ENCODE measurements around the gene BHMT.

Gene BHMT

DNA sequence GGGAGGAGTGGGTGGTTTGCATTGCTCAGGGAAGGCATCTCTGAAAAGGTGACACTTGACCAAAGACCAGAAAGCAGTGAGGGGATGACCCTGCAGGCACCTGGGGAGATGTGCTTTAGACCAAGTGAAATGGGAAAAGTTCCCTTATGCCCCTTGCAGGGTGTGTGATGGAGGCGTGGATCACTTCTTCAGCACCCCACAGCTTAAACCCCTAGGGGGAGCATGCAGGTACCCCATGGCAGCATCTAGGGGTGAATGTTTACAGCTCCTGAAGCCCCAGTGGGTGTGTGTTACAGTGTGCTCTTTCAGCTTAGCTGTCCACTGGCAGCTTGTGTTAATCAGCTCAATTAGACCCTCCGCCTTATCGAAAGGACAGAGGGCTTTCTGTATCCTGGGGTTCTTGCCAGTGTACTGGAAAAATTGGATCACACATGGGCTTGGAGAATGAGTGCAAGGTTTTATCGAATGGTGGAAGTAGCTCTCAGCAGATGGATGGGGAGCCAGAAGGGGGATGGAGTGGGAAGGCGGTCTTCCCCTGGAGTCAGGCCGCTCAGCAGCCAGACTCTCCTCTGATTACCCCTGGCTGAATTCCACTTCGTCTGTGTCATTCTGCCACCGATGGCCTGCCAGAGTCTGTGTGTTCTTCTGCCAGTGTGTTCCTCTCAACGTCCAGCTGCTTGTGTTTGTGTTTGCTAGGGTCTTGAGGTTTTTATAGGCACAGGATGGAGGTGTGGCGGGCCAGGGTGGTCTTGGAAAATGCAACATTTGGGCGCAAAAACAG, 35.8 kb upstream of the BHMT start:
- no peak for DNase-seq
- in situ Hi-C loops (cut with HindIII; ENCODE audit: low pct_ligation_motif_present, low sequenced_read_pairs): no loop called here
- TF ChIP-seq, protein P1, sequence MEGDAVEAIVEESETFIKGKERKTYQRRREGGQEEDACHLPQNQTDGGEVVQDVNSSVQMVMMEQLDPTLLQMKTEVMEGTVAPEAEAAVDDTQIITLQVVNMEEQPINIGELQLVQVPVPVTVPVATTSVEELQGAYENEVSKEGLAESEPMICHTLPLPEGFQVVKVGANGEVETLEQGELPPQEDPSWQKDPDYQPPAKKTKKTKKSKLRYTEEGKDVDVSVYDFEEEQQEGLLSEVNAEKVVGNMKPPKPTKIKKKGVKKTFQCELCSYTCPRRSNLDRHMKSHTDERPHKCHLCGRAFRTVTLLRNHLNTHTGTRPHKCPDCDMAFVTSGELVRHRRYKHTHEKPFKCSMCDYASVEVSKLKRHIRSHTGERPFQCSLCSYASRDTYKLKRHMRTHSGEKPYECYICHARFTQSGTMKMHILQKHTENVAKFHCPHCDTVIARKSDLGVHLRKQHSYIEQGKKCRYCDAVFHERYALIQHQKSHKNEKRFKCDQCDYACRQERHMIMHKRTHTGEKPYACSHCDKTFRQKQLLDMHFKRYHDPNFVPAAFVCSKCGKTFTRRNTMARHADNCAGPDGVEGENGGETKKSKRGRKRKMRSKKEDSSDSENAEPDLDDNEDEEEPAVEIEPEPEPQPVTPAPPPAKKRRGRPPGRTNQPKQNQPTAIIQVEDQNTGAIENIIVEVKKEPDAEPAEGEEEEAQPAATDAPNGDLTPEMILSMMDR (IDR thresholded peaks at IDR 0.05; ENCODE audit: low read depth, low read length, missing control alignments): no peak

GRCh38 chr5:79076819-79077218, 34.8 kb upstream of the BHMT start:
- TF ChIP-seq, protein P1 (IDR thresholded peaks at IDR 0.05; ENCODE audit: low read depth, low read length, missing control alignments): no peak
- no peak overlapping the region for H3K4me3 ChIP-seq (ENCODE audit: low read depth, low read length)
- DNase-seq: no peak
- H3K27ac ChIP-seq: no peak overlapping the region
- H3K27me3 ChIP-seq (replicated peaks): no peaks in the 10 kb centered on the region
- no peaks in the 10 kb centered on the region for H3K36me3 ChIP-seq (replicated peaks)
- in situ Hi-C loops (cut with HindIII; ENCODE audit: low pct_ligation_motif_present, low sequenced_read_pairs): no loop called here

More for the DNA sequence above, 35.8 kb upstream of the BHMT start:
- no peak overlapping the region for H3K27ac ChIP-seq
- no peaks in the 10 kb centered on the region for H3K36me3 ChIP-seq (replicated peaks)
- no peak overlapping the region for H3K4me3 ChIP-seq (ENCODE audit: low read depth, low read length)
- H3K27me3 ChIP-seq (replicated peaks): no peaks in the 10 kb centered on the region

DNA sequence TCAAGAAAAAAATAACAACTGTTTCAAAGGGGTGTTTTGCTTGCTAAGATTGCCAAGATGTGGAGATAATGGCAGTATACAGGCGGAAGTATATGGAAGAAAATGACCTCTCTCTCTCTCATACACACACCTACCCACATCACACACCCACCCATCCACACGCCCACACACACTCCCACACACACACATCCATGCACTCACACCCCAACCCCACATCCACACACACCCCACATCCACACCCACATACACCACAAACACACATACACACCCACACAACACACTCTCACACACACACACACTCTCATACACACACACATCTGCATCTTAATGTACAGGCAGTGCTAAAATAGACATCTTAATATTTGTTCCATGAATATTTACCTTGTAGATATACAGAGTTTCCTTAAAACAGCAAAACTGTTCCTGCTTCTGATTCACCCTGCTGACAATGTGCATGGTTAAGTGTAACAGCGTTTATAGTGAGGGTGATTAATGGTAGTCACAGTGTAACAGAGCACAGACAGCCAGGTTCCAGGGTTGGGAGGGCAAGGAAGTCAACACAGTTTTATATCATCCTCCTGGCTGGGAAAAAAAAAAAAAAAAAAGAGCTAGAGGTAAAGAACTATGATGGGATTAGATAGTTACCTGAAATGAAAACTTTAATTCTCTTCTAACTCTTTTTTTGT, 33.8 kb upstream of the BHMT start:
- no peaks in the 10 kb centered on the region for H3K36me3 ChIP-seq (replicated peaks)
- no peaks in the 10 kb centered on the region for H3K27me3 ChIP-seq (replicated peaks)
- H3K4me3 ChIP-seq (ENCODE audit: low read depth, low read length): no peak overlapping the region
- in situ Hi-C loops (cut with HindIII; ENCODE audit: low pct_ligation_motif_present, low sequenced_read_pairs): no loop called here
- no peak overlapping the region for H3K27ac ChIP-seq
- TF ChIP-seq, protein P1 (IDR thresholded peaks at IDR 0.05; ENCODE audit: low read depth, low read length, missing control alignments): no peak
- no peak for DNase-seq

- Histone ChIP-seq H3K36me3 (replicated peaks) (no peaks in the 10 kb centered on the region), H3K27ac (no peak overlapping the region), H3K4me3 (ENCODE audit: low read depth, low read length) (no peak overlapping the region), H3K27me3 (replicated peaks) (no peaks in the 10 kb centered on the region)
- TF ChIP-seq, protein P1 (IDR thresholded peaks at IDR 0.05; ENCODE audit: low read depth, low read length, missing control alignments): no peak
- DNase-seq: no peak
- in situ Hi-C loops (cut with HindIII; ENCODE audit: low pct_ligation_motif_present, low sequenced_read_pairs): no loop called here
These were observed 30.8 kb upstream of the BHMT start for GRCh38 chr5:79080804-79081203.

DNA sequence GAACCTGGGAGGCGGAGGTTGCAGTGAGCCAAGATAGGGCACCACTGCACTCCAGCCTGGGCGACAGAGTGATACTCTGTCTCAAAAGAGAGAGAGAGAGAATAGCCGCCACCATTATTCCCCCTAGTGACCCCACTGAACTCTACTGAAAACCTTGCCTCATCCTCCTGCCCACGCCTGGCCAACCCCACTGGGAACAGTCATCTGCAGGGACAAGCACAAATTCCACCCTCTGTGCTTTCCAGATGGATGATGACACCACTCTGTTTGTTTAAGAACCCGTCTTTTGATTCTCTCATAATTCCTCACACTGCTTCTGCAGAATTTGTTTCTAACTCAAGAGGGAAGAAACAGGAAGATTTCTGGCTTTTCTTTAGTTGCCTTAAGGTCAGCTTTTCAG, 29.8 kb upstream of the BHMT start:
- in situ Hi-C loops (cut with HindIII; ENCODE audit: low pct_ligation_motif_present, low sequenced_read_pairs): no loop called here
- no peak for DNase-seq
- Histone ChIP-seq H3K36me3 (replicated peaks) (no peaks in the 10 kb centered on the region), H3K27me3 (replicated peaks) (no peaks in the 10 kb centered on the region), H3K27ac (no peak overlapping the region), H3K4me3 (ENCODE audit: low read depth, low read length) (no peak overlapping the region)
- TF ChIP-seq, protein P1 (IDR thresholded peaks at IDR 0.05; ENCODE audit: low read depth, low read length, missing control alignments): no peak
